Liver (tissue), 9 donors: ENCODE measurements around the gene ENTPD6. TPM values are rescaled to one million over a fixed set of nuclear protein-coding genes. Genes with fewer than 3 reads are reported as not detected.

ENCODE experiments used
- DNase-seq: peaks from one replicate; pipeline ENCODE4 v3.0.0-alpha.2; 2017; ENCODE audit warnings: low spot score
- H3K27ac ChIP-seq, 2 donors: one replicate each; pipeline ENCODE4 v1.7.0; 2013; ENCODE audit warnings: inconsistent platforms in 2 of 2, low read length in 2 of 2, control low read depth in 1 of 2, low read depth in 1 of 2, mild to moderate bottlenecking in 1 of 2
- H3K27me3 ChIP-seq, 4 donors: one replicate each; pipeline versions ENCODE4 v1.6.1 to v1.7.0; 2013; ENCODE audit warnings: low read length in 3 of 4, inconsistent platforms in 1 of 4, mild to moderate bottlenecking in 1 of 4, moderate library complexity in 1 of 4; ENCODE audit not compliant: control insufficient read depth in 4 of 4, insufficient read depth in 4 of 4
- H3K36me3 ChIP-seq, 4 donors: one replicate each; pipeline versions ENCODE4 v1.6.1 to v1.7.0; 2013; ENCODE audit warnings: low read length in 3 of 4, mild to moderate bottlenecking in 3 of 4, low read depth in 1 of 4, moderate library complexity in 1 of 4; ENCODE audit not compliant: control insufficient read depth in 4 of 4, insufficient read depth in 3 of 4
- H3K4me1 ChIP-seq, 4 donors: one replicate each; pipeline versions ENCODE4 v1.6.1 to v1.7.0; 2013; ENCODE audit warnings: low read length in 3 of 4, mild to moderate bottlenecking in 3 of 4, moderate library complexity in 1 of 4; ENCODE audit not compliant: control insufficient read depth in 4 of 4, insufficient read depth in 4 of 4
- H3K4me3 ChIP-seq, 3 donors: one replicate each; pipeline versions ENCODE4 v1.6.1 to v1.7.0; 2013; ENCODE audit warnings: low read length in 3 of 3, control low read depth in 1 of 3, low read depth in 1 of 3, mild to moderate bottlenecking in 1 of 3
- H3K9ac ChIP-seq, 2 donors: one replicate each; pipeline ENCODE4 v1.7.0; 2013; ENCODE audit warnings: low read length in 2 of 2, mild to moderate bottlenecking in 2 of 2, moderate library complexity in 2 of 2, control low read depth in 1 of 2, low read depth in 1 of 2
- H3K9me3 ChIP-seq, 4 donors: one replicate each; pipeline versions ENCODE4 v1.6.1 to v1.7.0; 2013; ENCODE audit warnings: low read length in 3 of 4; ENCODE audit not compliant: control insufficient read depth in 4 of 4
- ATF3 ChIP-seq: IDR thresholded peaks from 2 replicates; pipeline ENCODE4 v1.6.1; 2016; ENCODE audit warnings: antibody characterized with exemption
- CTCF ChIP-seq: fragments of 150-350 bp; IDR thresholded peaks from 2 replicates; pipeline ENCODE4 v1.5.1; 2017; ENCODE audit warnings: improper control_type of control experiment, low read depth, low read length; ENCODE audit not compliant: missing input control
- EGR1 ChIP-seq, 2 donors: IDR thresholded peaks; 2 replicates each; pipeline ENCODE4 v1.6.1; 2016 to 2018; ENCODE audit warnings: antibody characterized with exemption in 2 of 2, low read depth in 2 of 2
- FOXA1 ChIP-seq: IDR thresholded peaks from 2 replicates; pipeline ENCODE4 v1.6.1; 2016; ENCODE audit warnings: antibody characterized with exemption
- FOXA2 ChIP-seq: IDR thresholded peaks from 2 replicates; pipeline ENCODE4 v1.6.1; 2016; ENCODE audit warnings: antibody characterized with exemption
- GABPA ChIP-seq, 2 donors: IDR thresholded peaks in 1 of 2; conservative IDR thresholded peaks in 1 of 2; 2 replicates each; pipeline ENCODE4 v1.6.1; 2016; ENCODE audit warnings: antibody characterized with exemption in 2 of 2, mild to moderate bottlenecking in 1 of 2, moderate library complexity in 1 of 2
- HNF4A ChIP-seq, 2 donors: conservative IDR thresholded peaks; 2 replicates each; pipeline ENCODE4 v1.6.1; 2016; ENCODE audit warnings: antibody characterized with exemption in 2 of 2, mild to moderate bottlenecking in 2 of 2
- HNF4G ChIP-seq: IDR thresholded peaks from 2 replicates; pipeline ENCODE4 v1.6.1; 2016; ENCODE audit warnings: antibody characterized with exemption
- JUND ChIP-seq, 2 donors: IDR thresholded peaks; 2 replicates each; pipeline ENCODE4 v1.6.1; 2016; ENCODE audit warnings: antibody characterized with exemption in 2 of 2
- MAX ChIP-seq: IDR thresholded peaks from 2 replicates; pipeline ENCODE4 v1.6.1; 2016; ENCODE audit warnings: antibody characterized with exemption
- NR2F2 ChIP-seq: IDR thresholded peaks from 2 replicates; pipeline ENCODE4 v1.6.1; 2016; ENCODE audit warnings: antibody characterized with exemption
- RAD21 ChIP-seq, 2 donors: IDR thresholded peaks; 2 replicates each; pipeline ENCODE4 v1.6.1; 2016; ENCODE audit warnings: antibody characterized with exemption in 2 of 2, mild to moderate bottlenecking in 2 of 2
- REST ChIP-seq: IDR thresholded peaks from 2 replicates; pipeline ENCODE4 v1.6.1; 2016; ENCODE audit warnings: antibody characterized with exemption, mild to moderate bottlenecking
- RXRA ChIP-seq, 2 donors: IDR thresholded peaks; 2 replicates each; pipeline ENCODE4 v1.6.1; 2017 to 2018; ENCODE audit warnings: antibody characterized with exemption in 2 of 2, mild to moderate bottlenecking in 1 of 2
- SP1 ChIP-seq: IDR thresholded peaks from 2 replicates; pipeline ENCODE4 v1.6.1; 2018; ENCODE audit warnings: antibody characterized with exemption, mild to moderate bottlenecking
- TAF1 ChIP-seq: conservative IDR thresholded peaks from 2 replicates; pipeline ENCODE4 v1.6.1; 2016; ENCODE audit warnings: antibody characterized with exemption, mild to moderate bottlenecking
- YY1 ChIP-seq: IDR thresholded peaks from 2 replicates; pipeline ENCODE4 v1.6.1; 2016; ENCODE audit warnings: antibody characterized with exemption, mild to moderate bottlenecking
- ZBTB33 ChIP-seq: IDR thresholded peaks from 2 replicates; pipeline ENCODE4 v1.6.1; 2016; ENCODE audit warnings: antibody characterized with exemption
- WGBS: extraction: QIAGEN DNeasy Blood & Tissue Kit; methylation state at CpG from one replicate; pipeline ENCODE4 v1.1.7; 2013; 5-methylcytosine and 5-hydroxymethylcytosine counted together
- polyA plus RNA-seq, 2 donors: library from polyadenylated mRNA; stranded (reverse) in 1 of 2; unstranded in 1 of 2; fragments of 200-250 nt in 1 of 2; fragments of >200 nt in 1 of 2; fragmentation: Nextera tagmentation in 1 of 2; extraction: Ambion mirVana in 1 of 2; gene quantifications; one replicate each; pipeline versions ENCODE4 v1.2.1 to v1.2.3, GENCODE V29; 2013 to 2015
- total RNA-seq, 2 donors: library from RNA; depleted of rRNA; stranded (reverse); fragments of >200 nt; gene quantifications; one replicate each; pipeline ENCODE4 v1.2.3, GENCODE V29; 2014
- donor health status: healthy.
- donor health status: healthy.
- donor health status: healthy.
- donor health status: healthy.
- donor health status: healthy.

Gene ENTPD6
- total and polyA plus RNA-seq, 4 donors = 14.9 to 29.9 (median 24.4) TPM

- no peak for TF ChIP-seq RAD21 (IDR thresholded peaks at IDR 0.05)
- no peak for TF ChIP-seq SP1
- no peak for TF ChIP-seq MAX
- TF ChIP-seq CTCF = no peak
- TF ChIP-seq ATF3 = no peak
- no peak for TF ChIP-seq EGR1 (IDR thresholded peaks at IDR 0.05; ENCODE audit: low read depth in 2 of 2)
- TF ChIP-seq REST = no peak
- no peak for TF ChIP-seq TAF1
- TF ChIP-seq HNF4G = no peak
- TF ChIP-seq FOXA1 = no peak
- TF ChIP-seq HNF4A (conservative IDR thresholded peaks at IDR 0.05) = no peak
- no peak for TF ChIP-seq NR2F2
- no peak for TF ChIP-seq ZBTB33
- no peak for TF ChIP-seq RXRA (IDR thresholded peaks at IDR 0.05)
- no peak for TF ChIP-seq JUND (IDR thresholded peaks at IDR 0.05)
- TF ChIP-seq FOXA2 = no peak
- no peak for TF ChIP-seq YY1
- no peak for TF ChIP-seq GABPA (IDR thresholded peaks at IDR 0.05 in 1 of 2, conservative IDR thresholded peaks at IDR 0.05 in 1 of 2)
- Histone ChIP-seq H3K4me1 (peaks cover 2 to 17% (median 4%) of the 10 kb centered on the region in 4 donors), H3K9ac (no peak overlapping the region), H3K27me3 (no peaks in the 10 kb centered on the region), H3K27ac (no peak overlapping the region), H3K4me3 (no peak overlapping the region), H3K9me3 (no peaks in the 10 kb centered on the region), H3K36me3 (peaks cover 0 to 5% (median 0%) of the 10 kb centered on the region in 4 donors)
- no peak for DNase-seq
- WGBS = 88% methylated on average over 10 of the region's 10 CpGs
Observed at GRCh38 chr20:25257756-25258475, 62.4 kb downstream of the ENTPD6 start.
